ENCODE measurements around the gene SRPK2. TPM values are rescaled to one million over a fixed set of nuclear protein-coding genes. Genes with fewer than 3 reads are reported as not detected.

The SRPK2 gene
- total RNA-seq, 2 donors from 2014 or later: 52.6 to 99.5 TPM

GRCh38 chr7:105156731-105157130 lies 232.0 kb downstream of the SRPK2 start:
- 83% methylated on average over 2 of the region's 2 CpGs for WGBS
- intact Hi-C loops (cut with DNase I): no loop called here

GRCh38 chr7:105154084-105154483 lies 234.6 kb downstream of the SRPK2 start:
- Histone ChIP-seq H3K9me3 (no peaks in the 10 kb centered on the region), H3K27me3 (replicated peaks; ENCODE audit: insufficient read depth) (no peaks in the 10 kb centered on the region), H3K4me3 (no peak overlapping the region), H3K36me3 (no peaks in the 10 kb centered on the region), H3K27ac (no peak overlapping the region), H3K4me1 (replicated peaks) (no peaks in the 10 kb centered on the region)
- no peak for TF ChIP-seq POLR2A (IDR thresholded peaks at IDR 0.05)
- TF ChIP-seq CTCF (IDR thresholded peaks at IDR 0.05): no peak
- no peak for TF ChIP-seq POLR2AphosphoS5 (IDR thresholded peaks at IDR 0.05)
- intact Hi-C loops (cut with DNase I): no loop called here
- no peak for DNase-seq (ENCODE audit: low spot score)
- 59% methylated on average over 2 of the region's 2 CpGs for WGBS

More at GRCh38 chr7:105156731-105157130, 232.0 kb downstream of the SRPK2 start:
- no peak for TF ChIP-seq CTCF (IDR thresholded peaks at IDR 0.05)
- TF ChIP-seq POLR2AphosphoS5 (IDR thresholded peaks at IDR 0.05): no peak
- no peak for TF ChIP-seq POLR2A (IDR thresholded peaks at IDR 0.05)
- H3K27me3 ChIP-seq (replicated peaks; ENCODE audit: insufficient read depth): no peaks in the 10 kb centered on the region
- no peaks in the 10 kb centered on the region for H3K9me3 ChIP-seq
- no peak overlapping the region for H3K27ac ChIP-seq
- no peaks in the 10 kb centered on the region for H3K4me1 ChIP-seq (replicated peaks)
- no peaks in the 10 kb centered on the region for H3K36me3 ChIP-seq
- DNase-seq (ENCODE audit: low spot score): no peak
- no peak overlapping the region for H3K4me3 ChIP-seq

GRCh38 chr7:105153531-105153930 lies 235.2 kb downstream of the SRPK2 start:
- TF ChIP-seq POLR2A (IDR thresholded peaks at IDR 0.05) (no peak), CTCF (IDR thresholded peaks at IDR 0.05) (no peak), POLR2AphosphoS5 (IDR thresholded peaks at IDR 0.05) (no peak)

GRCh38 chr7:105151152-105151551 lies 237.6 kb downstream of the SRPK2 start:
- intact Hi-C loops (cut with DNase I): no loop called here
- no peak for DNase-seq (ENCODE audit: low spot score)
- 86% methylated on average over 3 of the region's 3 CpGs for WGBS
- Histone ChIP-seq H3K4me1 (replicated peaks) (no peaks in the 10 kb centered on the region), H3K9me3 (no peaks in the 10 kb centered on the region), H3K4me3 (no peak overlapping the region), H3K36me3 (no peaks in the 10 kb centered on the region), H3K27me3 (replicated peaks; ENCODE audit: insufficient read depth) (no peaks in the 10 kb centered on the region), H3K27ac (no peak overlapping the region)
- no peak for TF ChIP-seq POLR2A (IDR thresholded peaks at IDR 0.05)
- TF ChIP-seq POLR2AphosphoS5 (IDR thresholded peaks at IDR 0.05): no peak
- no peak for TF ChIP-seq CTCF (IDR thresholded peaks at IDR 0.05)

More at GRCh38 chr7:105153531-105153930, 235.2 kb downstream of the SRPK2 start:
- Histone ChIP-seq H3K9me3 (no peaks in the 10 kb centered on the region), H3K4me1 (replicated peaks) (no peaks in the 10 kb centered on the region), H3K36me3 (no peaks in the 10 kb centered on the region), H3K27me3 (replicated peaks; ENCODE audit: insufficient read depth) (no peaks in the 10 kb centered on the region), H3K4me3 (no peak overlapping the region), H3K27ac (no peak overlapping the region)
- DNase-seq (ENCODE audit: low spot score): no peak
- 92% methylated on average over 6 of the region's 6 CpGs for WGBS
- intact Hi-C loops (cut with DNase I): no loop called here

- TF ChIP-seq POLR2A (IDR thresholded peaks at IDR 0.05): no peak
- TF ChIP-seq POLR2AphosphoS5 (IDR thresholded peaks at IDR 0.05): no peak
- Histone ChIP-seq H3K4me1 (replicated peaks) (no peaks in the 10 kb centered on the region), H3K36me3 (no peaks in the 10 kb centered on the region), H3K27ac (no peak overlapping the region), H3K4me3 (no peak overlapping the region), H3K9me3 (no peaks in the 10 kb centered on the region), H3K27me3 (replicated peaks; ENCODE audit: insufficient read depth) (no peaks in the 10 kb centered on the region)
- intact Hi-C loops (cut with DNase I): no loop called here
- no peak for DNase-seq (ENCODE audit: low spot score)
- 65% methylated on average over 3 of the region's 3 CpGs for WGBS
These were observed 238.9 kb downstream of the SRPK2 start for GRCh38 chr7:105149827-105150226.

All from prostate gland (tissue), 2 donors.